Neural crest cell (in vitro differentiated cells): ENCODE data around the gene MRPS27. TPM values are rescaled to one million over a fixed set of nuclear protein-coding genes. Genes with fewer than 3 reads are reported as not detected.

Source experiments
- DNase-seq: peaks from one replicate; pipeline ENCODE4 v3.0.0; 2021; ENCODE audit warnings: low read depth, mixed read lengths, low spot score
- H3K27ac Mint-ChIP-seq: one replicate; pipeline ENCODE4 v1.8.0; 2021; ENCODE audit warnings: mild to moderate bottlenecking, mixed read lengths; ENCODE audit not compliant: unreplicated experiment
- H3K27me3 Mint-ChIP-seq: 2 replicates; pipeline ENCODE4 v1.8.0; 2021; ENCODE audit warnings: low read depth, mild to moderate bottlenecking, mixed read lengths
- H3K36me3 Mint-ChIP-seq: 2 replicates; pipeline ENCODE4 v1.8.0; 2021; ENCODE audit warnings: low read depth, mild to moderate bottlenecking, mixed read lengths
- H3K4me1 Mint-ChIP-seq: 2 replicates; pipeline ENCODE4 v1.8.0; 2021; ENCODE audit warnings: mixed read lengths
- H3K4me3 Mint-ChIP-seq: one replicate; pipeline ENCODE4 v1.8.0; 2021; ENCODE audit warnings: mild to moderate bottlenecking, mixed read lengths
- H3K9me3 Mint-ChIP-seq: 2 replicates; pipeline ENCODE4 v1.8.0; 2021; ENCODE audit warnings: mixed read lengths
- CTCF ChIP-seq: fragments of 200-600 bp; sonication (generic); conservative IDR thresholded peaks from 2 replicates; pipeline ENCODE4 v1.5.0; 2021; ENCODE audit warnings: antibody characterized with exemption, mild to moderate bottlenecking
- total RNA-seq: library from RNA; stranded (reverse); gene quantifications from 2 replicates; pipeline ENCODE4 v1.2.1, GENCODE V29; 2021

Gene MRPS27
- total RNA-seq, 1 donor from 2014 or later: 86.5 TPM

GRCh38 chr5:72296256-72296655, 23.8 kb downstream of the MRPS27 start:
- TF ChIP-seq CTCF: no peak
- no peaks in the 10 kb centered on the region for H3K27me3 Mint-ChIP-seq
- peaks cover 2% of the 10 kb centered on the region for H3K4me1 Mint-ChIP-seq
- H3K4me3 Mint-ChIP-seq: no peak overlapping the region
- peaks cover 13% of the 10 kb centered on the region for H3K36me3 Mint-ChIP-seq
- DNase-seq: no peak
- H3K27ac Mint-ChIP-seq: no peak overlapping the region
- no peaks in the 10 kb centered on the region for H3K9me3 Mint-ChIP-seq

- H3K27ac Mint-ChIP-seq: no peak overlapping the region
Measured at GRCh38 chr5:72295539-72295938, 24.5 kb downstream of the MRPS27 start.

DNA sequence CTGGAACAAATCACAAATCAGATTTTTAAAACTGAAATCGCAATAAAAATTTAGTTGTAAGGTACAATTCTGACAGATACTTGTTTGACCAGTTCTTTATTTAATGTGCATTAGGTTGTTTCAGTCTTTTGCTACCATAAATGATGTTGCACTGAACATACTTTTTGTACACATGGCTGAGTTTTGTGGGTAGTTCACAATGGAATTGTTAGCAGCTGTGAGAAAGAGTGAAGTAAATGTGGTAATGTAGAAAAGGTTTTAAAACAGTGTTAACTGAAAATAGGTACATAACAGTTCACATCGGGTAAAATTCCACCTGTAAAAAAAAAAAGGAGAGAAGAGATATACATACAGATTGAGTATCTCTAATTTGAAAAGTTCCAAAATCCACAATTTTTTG, 25.6 kb downstream of the MRPS27 start:
- no peak overlapping the region for H3K27ac Mint-ChIP-seq
- TF ChIP-seq CTCF: no peak
- H3K4me1 Mint-ChIP-seq: no peaks in the 10 kb centered on the region
- peaks cover 7% of the 10 kb centered on the region for H3K36me3 Mint-ChIP-seq
- DNase-seq: no peak
- H3K9me3 Mint-ChIP-seq: no peaks in the 10 kb centered on the region
- no peak overlapping the region for H3K4me3 Mint-ChIP-seq
- no peaks in the 10 kb centered on the region for H3K27me3 Mint-ChIP-seq

More at GRCh38 chr5:72295539-72295938, 24.5 kb downstream of the MRPS27 start:
- Mint-ChIP-seq H3K4me1 (no peaks in the 10 kb centered on the region), H3K4me3 (no peak overlapping the region), H3K9me3 (no peaks in the 10 kb centered on the region), H3K27me3 (no peaks in the 10 kb centered on the region), H3K36me3 (peaks cover 12% of the 10 kb centered on the region)
- DNase-seq: no peak
- no peak for TF ChIP-seq CTCF

DNA sequence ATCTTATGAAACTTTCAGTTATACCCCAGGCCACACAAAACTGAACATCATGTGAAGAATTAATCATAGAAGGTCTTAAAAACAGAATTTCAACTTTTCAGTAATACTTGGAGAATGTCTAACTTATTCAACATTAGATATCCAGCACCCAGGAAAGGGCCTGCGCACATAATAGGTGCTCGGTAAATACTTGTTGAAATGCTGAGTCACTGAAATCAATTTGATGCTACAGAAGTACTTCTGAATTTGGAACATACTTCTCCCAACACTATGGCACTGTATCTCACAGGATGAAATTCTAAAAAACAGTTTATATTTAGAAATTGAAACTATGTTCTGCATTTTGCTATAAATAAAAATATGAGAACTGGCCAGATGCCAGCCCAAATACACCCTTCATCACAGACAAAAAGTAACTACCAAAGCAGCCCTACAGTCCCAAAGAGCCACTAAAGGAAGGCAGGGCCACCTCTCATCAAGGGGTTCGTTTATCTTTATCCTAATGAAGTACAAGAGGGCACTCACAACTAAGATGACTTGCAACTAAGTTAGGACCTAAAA, 26.5 kb downstream of the MRPS27 start:
- no peaks in the 10 kb centered on the region for H3K27me3 Mint-ChIP-seq
- H3K27ac Mint-ChIP-seq: peak overlapping the region; percentile 43
- H3K4me3 Mint-ChIP-seq: no peak overlapping the region
- no peaks in the 10 kb centered on the region for H3K4me1 Mint-ChIP-seq
- TF ChIP-seq CTCF: no peak
- peaks cover 9% of the 10 kb centered on the region for H3K36me3 Mint-ChIP-seq
- H3K9me3 Mint-ChIP-seq: no peaks in the 10 kb centered on the region
- DNase-seq: no peak

- Mint-ChIP-seq H3K27me3 (no peaks in the 10 kb centered on the region), H3K4me3 (no peak overlapping the region), H3K36me3 (peaks cover 12% of the 10 kb centered on the region), H3K27ac (no peak overlapping the region), H3K9me3 (no peaks in the 10 kb centered on the region), H3K4me1 (no peaks in the 10 kb centered on the region)
- no peak for TF ChIP-seq CTCF
- DNase-seq: no peak
Measured at GRCh38 chr5:72292411-72292810, 27.6 kb downstream of the MRPS27 start.
